CD14-positive monocyte (primary cell): ENCODE results near the gene ARGFX. TPM values are rescaled to one million over a fixed set of nuclear protein-coding genes. Genes with fewer than 3 reads are reported as not detected.

Experiments
- DNase-seq, 3 donors: peaks; one replicate each; pipeline ENCODE4 v3.0.0-alpha.2; 2011 to 2022
- H2AFZ ChIP-seq: 2 replicates; pipeline ENCODE4 v1.6.0; 2012; ENCODE audit warnings: mild to moderate bottlenecking, low read depth, low read length, inconsistent platforms; ENCODE audit not compliant: insufficient read depth, poor library complexity, severe bottlenecking
- H3K27ac ChIP-seq, 2 donors: 1 replicate in 1 of 2; 2 replicates in 1 of 2; pipeline ENCODE4 v1.5.1; 2012 to 2013; ENCODE audit warnings: low read length in 2 of 2, control low read depth in 1 of 2, inconsistent platforms in 1 of 2, low read depth in 1 of 2, mild to moderate bottlenecking in 1 of 2
- H3K27me3 ChIP-seq, 2 donors: one replicate each; pipeline versions ENCODE4 v1.6.0 to v1.6.1; 2011 to 2013; ENCODE audit warnings: low read length in 2 of 2; ENCODE audit not compliant: control insufficient read depth in 2 of 2, insufficient read depth in 2 of 2
- H3K36me3 ChIP-seq, 2 donors: replicated peaks in 1 of 2; 1 replicate in 1 of 2; 2 replicates in 1 of 2; pipeline versions ENCODE4 v1.5.1 to v1.6.1; 2012 to 2013; ENCODE audit warnings: low read length in 2 of 2, control low read depth in 1 of 2, inconsistent platforms in 1 of 2, mild to moderate bottlenecking in 1 of 2; ENCODE audit not compliant: insufficient read depth in 2 of 2, control insufficient read depth in 1 of 2
- H3K4me1 ChIP-seq, 2 donors: 1 replicate in 1 of 2; 2 replicates in 1 of 2; pipeline versions ENCODE4 v1.5.1 to v1.6.1; 2012 to 2013; ENCODE audit warnings: low read length in 2 of 2, control low read depth in 1 of 2, inconsistent platforms in 1 of 2, mild to moderate bottlenecking in 1 of 2, moderate library complexity in 1 of 2; ENCODE audit not compliant: insufficient read depth in 2 of 2, control insufficient read depth in 1 of 2
- H3K4me2 ChIP-seq: replicated peaks from 2 replicates; pipeline ENCODE3; 2012; ENCODE audit warnings: low read length, moderate library complexity, mild to moderate bottlenecking; ENCODE audit not compliant: poor library complexity, severe bottlenecking; ENCODE audit errors: extremely low read depth
- H3K4me3 ChIP-seq, 3 experiments: fragments of 200-600 bp in 1 of 3; sonication (generic) in 1 of 3; replicated peaks in 1 of 3; 1 replicate in 2 of 3; 2 replicates in 1 of 3; pipeline ENCODE4 v1.5.1; 2011 to 2013; ENCODE audit warnings: low read length in 3 of 3, mild to moderate bottlenecking in 3 of 3, control low read depth in 2 of 3, low read depth in 2 of 3, inconsistent platforms in 1 of 3, moderate library complexity in 1 of 3
- H3K79me2 ChIP-seq: 2 replicates; pipeline ENCODE4 v1.6.0; 2012; ENCODE audit warnings: mild to moderate bottlenecking, control low read depth, inconsistent platforms, low read length, moderate library complexity; ENCODE audit not compliant: insufficient read depth
- H3K9ac ChIP-seq: 2 replicates; pipeline ENCODE4 v1.6.0; 2017; ENCODE audit warnings: low read length, mild to moderate bottlenecking; ENCODE audit not compliant: insufficient read depth, poor library complexity, severe bottlenecking
- H3K9me3 ChIP-seq, 2 donors: replicated peaks in 1 of 2; 1 replicate in 1 of 2; 2 replicates in 1 of 2; pipeline versions ENCODE4 v1.5.1 to v1.6.1; 2012 to 2013; ENCODE audit warnings: low read length in 2 of 2, control low read depth in 1 of 2; ENCODE audit not compliant: control insufficient read depth in 1 of 2, insufficient read depth in 1 of 2
- H4K20me1 ChIP-seq: 2 replicates; pipeline ENCODE4 v1.6.0; 2012; ENCODE audit warnings: mild to moderate bottlenecking, low read length, control low read depth, moderate library complexity; ENCODE audit not compliant: insufficient read depth
- H3K27ac Mint-ChIP-seq, 7 donors: one replicate each; pipeline ENCODE4 v1.8.0; 2020; ENCODE audit warnings: mild to moderate bottlenecking in 7 of 7, mixed read lengths in 7 of 7, moderate library complexity in 6 of 7, inconsistent platforms in 2 of 7
- H3K27me3 Mint-ChIP-seq, 3 donors: one replicate each; pipeline ENCODE4 v1.8.0; 2021 to 2022; ENCODE audit warnings: low read depth in 3 of 3, mild to moderate bottlenecking in 3 of 3, mixed read lengths in 3 of 3, moderate library complexity in 3 of 3, inconsistent platforms in 1 of 3
- H3K36me3 Mint-ChIP-seq, 2 donors: one replicate each; pipeline ENCODE4 v1.8.0; 2020; ENCODE audit warnings: mixed read lengths in 2 of 2, inconsistent platforms in 1 of 2, mild to moderate bottlenecking in 1 of 2
- H3K4me1 Mint-ChIP-seq: one replicate; pipeline ENCODE4 v1.8.0; 2020; ENCODE audit warnings: mild to moderate bottlenecking, mixed read lengths
- H3K4me3 Mint-ChIP-seq, 2 donors: one replicate each; pipeline ENCODE4 v1.8.0; 2020; ENCODE audit warnings: mild to moderate bottlenecking in 2 of 2, mixed read lengths in 2 of 2, moderate library complexity in 1 of 2
- H3K9me3 Mint-ChIP-seq, 7 donors: one replicate each; pipeline ENCODE4 v1.8.0; 2020 to 2022; ENCODE audit warnings: mixed read lengths in 7 of 7, mild to moderate bottlenecking in 6 of 7, moderate library complexity in 6 of 7, inconsistent platforms in 2 of 7
- CTCF ChIP-seq: fragments of 200-600 bp; IDR thresholded peaks from one replicate; pipeline ENCODE4 v1.8.0; 2022; ENCODE audit warnings: antibody characterized with exemption, mild to moderate bottlenecking
- WGBS: methylation state at CpG from one replicate; pipeline ENCODE4 v1.1.5; 2013; ENCODE audit warnings: missing lambda C conversion rate; ENCODE audit not compliant: insufficient coverage; 5-methylcytosine and 5-hydroxymethylcytosine counted together
- intact Hi-C, 2 donors: fragments of 100-400 bp; cut with micrococcal nuclease; formaldehyde crosslinking; loops; one replicate each; pipeline versions ENCODE4 v1.15.0 to v1.15.1; 2023
- polyA plus RNA-seq, 3 donors: library from polyadenylated mRNA; depleted of rRNA in 1 of 3; unstranded in 2 of 3; stranded (reverse) in 1 of 3; fragments of 300-500 nt in 2 of 3; fragments of >200 nt in 1 of 3; fragmentation: Illumina TruSeq in 2 of 3; gene quantifications; 1 replicate in 2 of 3; 2 replicates in 1 of 3; pipeline ENCODE4 v1.2.3, GENCODE V29; 2012 to 2021

Gene ARGFX
- polyA plus RNA-seq, 3 donors: not detected

GRCh38 chr3:121606106-121606505, 38.4 kb downstream of the ARGFX start:
- Mint-ChIP-seq H3K9me3 (peaks cover 0 to 3% (median 0%) of the 10 kb centered on the region in 7 donors), H3K4me3 (no peak overlapping the region), H3K36me3 (no peaks in the 10 kb centered on the region), H3K27ac (no peak overlapping the region), H3K27me3 (no peaks in the 10 kb centered on the region), H3K4me1 (no peaks in the 10 kb centered on the region)
- no peak overlapping the region for H3K27ac ChIP-seq
- H3K27me3 ChIP-seq: no peaks in the 10 kb centered on the region
- no peak overlapping the region for H3K9ac ChIP-seq
- intact Hi-C loops: no loop called here
- H3K79me2 ChIP-seq: no peaks in the 10 kb centered on the region
- no peaks in the 10 kb centered on the region for H3K4me1 ChIP-seq
- DNase-seq: no peak
- no peak overlapping the region for H3K4me3 ChIP-seq
- H3K36me3 ChIP-seq: no peaks in the 10 kb centered on the region
- H4K20me1 ChIP-seq: no peaks in the 10 kb centered on the region
- H3K9me3 ChIP-seq: no peaks in the 10 kb centered on the region
- 93% methylated on average over 3 of the region's 4 CpGs for WGBS
- TF ChIP-seq CTCF: no peak
- H2AFZ ChIP-seq: no peak overlapping the region
- no peak overlapping the region for H3K4me2 ChIP-seq

Other genes starting within 250 kb of the ARGFX start
- gene POLQ, start 22.0 kb upstream of the ARGFX start, polyA plus RNA-seq: under 1 TPM in 2 of 3 donors, not detected in 1; 0.03 TPM
- gene FBXO40, start 25.4 kb downstream of the ARGFX start, polyA plus RNA-seq: not detected
- gene HCLS1, start 93.0 kb downstream of the ARGFX start, polyA plus RNA-seq: 100 to 1,000 TPM; 311 to 483 (median 475) TPM
- 1 to 10 TPM; 1.2 to 7.1 (median 1.7) TPM for gene GOLGB1, start 181.8 kb downstream of the ARGFX start, polyA plus RNA-seq